Fibroblast of villous mesenchyme (primary cell): ENCODE data around the gene RRAGD. TPM values are rescaled to one million over a fixed set of nuclear protein-coding genes. Genes with fewer than 3 reads are reported as not detected.

Experiments used
- DNase-seq: peaks from one replicate; pipeline ENCODE4 v3.0.0-alpha.2; 2010; ENCODE audit warnings: low read depth
- H3K4me3 ChIP-seq: 2 replicates; pipeline ENCODE4 v1.5.1; 2011; ENCODE audit warnings: low read depth, mild to moderate bottlenecking, low read length
- total RNA-seq: library from RNA; depleted of rRNA; stranded (reverse); fragments of >200 nt; gene quantifications from 2 replicates; pipeline ENCODE4 v1.2.3, GENCODE V29; 2012
- TF ChIP-seq, protein P1 (sequence below): IDR thresholded peaks from 2 replicates; pipeline ENCODE4 v1.5.1; 2012; ENCODE audit warnings: low read depth, mild to moderate bottlenecking, low read length; ENCODE audit not compliant: insufficient read depth

The RRAGD gene
- total RNA-seq, 1 donor: under 0.01 TPM

DNA sequence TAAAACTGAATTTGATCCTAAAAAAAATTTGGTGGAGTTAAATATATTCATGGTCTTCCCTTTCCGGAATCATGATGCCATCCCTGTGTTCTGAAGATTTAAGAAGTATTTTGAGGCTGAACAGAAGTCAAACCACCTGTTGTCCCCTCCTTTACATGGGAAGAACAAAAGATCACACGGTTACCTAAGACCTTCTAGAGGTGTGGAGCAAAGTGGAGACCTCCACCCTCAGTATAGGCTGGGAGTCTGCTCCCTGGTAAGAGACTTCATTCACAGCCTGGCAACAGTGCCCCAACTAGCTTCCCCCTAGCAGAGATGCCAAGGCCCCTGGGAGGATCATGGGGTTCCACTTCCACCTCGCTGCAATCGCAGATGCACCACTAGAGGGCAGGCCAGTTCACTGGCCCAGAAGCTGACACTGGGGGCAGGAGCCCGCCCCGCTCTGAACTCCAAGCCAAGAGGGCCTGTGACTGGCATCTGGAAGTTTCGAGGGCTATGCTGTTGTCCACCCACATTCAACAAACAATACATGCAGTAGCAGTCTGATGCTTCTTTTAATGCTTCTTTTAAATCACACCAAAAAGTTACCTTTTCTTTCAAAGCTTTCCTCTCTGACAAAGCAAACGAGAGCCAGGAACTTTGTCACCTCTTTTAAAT, 40.1 kb downstream of the RRAGD start:
- no peak overlapping the region for H3K4me3 ChIP-seq
- TF ChIP-seq, protein P1, sequence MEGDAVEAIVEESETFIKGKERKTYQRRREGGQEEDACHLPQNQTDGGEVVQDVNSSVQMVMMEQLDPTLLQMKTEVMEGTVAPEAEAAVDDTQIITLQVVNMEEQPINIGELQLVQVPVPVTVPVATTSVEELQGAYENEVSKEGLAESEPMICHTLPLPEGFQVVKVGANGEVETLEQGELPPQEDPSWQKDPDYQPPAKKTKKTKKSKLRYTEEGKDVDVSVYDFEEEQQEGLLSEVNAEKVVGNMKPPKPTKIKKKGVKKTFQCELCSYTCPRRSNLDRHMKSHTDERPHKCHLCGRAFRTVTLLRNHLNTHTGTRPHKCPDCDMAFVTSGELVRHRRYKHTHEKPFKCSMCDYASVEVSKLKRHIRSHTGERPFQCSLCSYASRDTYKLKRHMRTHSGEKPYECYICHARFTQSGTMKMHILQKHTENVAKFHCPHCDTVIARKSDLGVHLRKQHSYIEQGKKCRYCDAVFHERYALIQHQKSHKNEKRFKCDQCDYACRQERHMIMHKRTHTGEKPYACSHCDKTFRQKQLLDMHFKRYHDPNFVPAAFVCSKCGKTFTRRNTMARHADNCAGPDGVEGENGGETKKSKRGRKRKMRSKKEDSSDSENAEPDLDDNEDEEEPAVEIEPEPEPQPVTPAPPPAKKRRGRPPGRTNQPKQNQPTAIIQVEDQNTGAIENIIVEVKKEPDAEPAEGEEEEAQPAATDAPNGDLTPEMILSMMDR: peak; percentile 98
- peak; percentile 38 for DNase-seq

DNA sequence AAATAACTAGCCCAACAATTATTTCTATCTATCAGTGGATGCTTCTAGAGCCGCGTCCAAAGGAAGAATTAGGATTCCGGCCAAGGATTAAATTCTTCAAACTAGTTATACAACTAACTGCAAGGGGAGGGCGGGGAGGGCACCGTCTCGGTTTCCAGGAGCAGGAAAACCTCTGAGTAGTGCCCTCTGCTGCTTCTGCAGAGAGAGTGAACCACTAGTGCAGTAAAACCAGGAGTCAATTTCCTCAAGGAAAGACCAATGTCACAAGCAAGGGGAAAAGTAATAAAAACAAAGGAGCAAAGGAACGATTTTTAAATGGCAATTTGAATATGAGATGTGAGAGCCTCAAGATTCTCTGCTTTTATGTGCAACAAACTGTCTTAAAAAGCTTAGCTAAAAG, 43.1 kb downstream of the RRAGD start:
- no peak overlapping the region for H3K4me3 ChIP-seq
- TF ChIP-seq, protein P1: peak; percentile 51
- DNase-seq: peak; percentile 44

DNA sequence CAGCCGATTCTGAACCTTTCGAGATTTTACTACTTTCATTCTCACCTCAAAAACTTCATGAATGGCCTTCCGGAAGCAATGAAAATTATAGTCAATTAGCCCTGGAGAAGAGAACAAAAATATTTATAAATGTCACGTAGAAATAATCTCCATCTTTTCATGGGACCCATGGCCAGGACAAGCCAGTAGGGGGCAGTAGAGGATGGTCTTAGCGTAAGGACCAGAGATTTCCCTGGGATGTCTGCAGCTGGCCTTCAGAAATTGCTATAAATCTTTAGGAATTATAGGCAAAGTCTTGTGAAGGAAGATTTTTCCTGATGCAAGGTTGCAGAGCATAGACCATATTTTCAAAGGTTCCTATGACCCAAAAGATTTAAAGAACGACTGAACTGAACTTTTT, 44.0 kb downstream of the RRAGD start:
- DNase-seq: peak; percentile 61
- no peak overlapping the region for H3K4me3 ChIP-seq
- TF ChIP-seq, protein P1: peak; percentile 90

DNA sequence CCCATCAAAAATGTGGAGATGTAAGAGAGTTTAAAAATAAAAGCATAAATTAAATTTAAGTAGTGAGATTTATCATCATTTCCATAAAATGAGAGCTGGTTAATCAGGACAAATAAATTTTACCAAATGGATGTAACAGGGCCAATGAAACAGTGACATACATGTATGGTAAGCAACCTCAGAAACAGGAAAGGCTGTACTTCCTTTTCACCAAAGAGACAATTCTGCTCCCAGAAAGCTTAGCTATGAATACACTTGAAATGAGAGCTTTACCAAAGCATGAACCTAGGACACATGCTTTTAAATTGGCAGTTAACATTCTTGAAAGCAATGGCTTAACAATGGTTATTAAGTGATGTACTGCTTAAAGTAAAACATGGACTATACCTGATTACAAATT, 47.5 kb downstream of the RRAGD start:
- no peak overlapping the region for H3K4me3 ChIP-seq
- TF ChIP-seq, protein P1: no peak
- no peak for DNase-seq

DNA sequence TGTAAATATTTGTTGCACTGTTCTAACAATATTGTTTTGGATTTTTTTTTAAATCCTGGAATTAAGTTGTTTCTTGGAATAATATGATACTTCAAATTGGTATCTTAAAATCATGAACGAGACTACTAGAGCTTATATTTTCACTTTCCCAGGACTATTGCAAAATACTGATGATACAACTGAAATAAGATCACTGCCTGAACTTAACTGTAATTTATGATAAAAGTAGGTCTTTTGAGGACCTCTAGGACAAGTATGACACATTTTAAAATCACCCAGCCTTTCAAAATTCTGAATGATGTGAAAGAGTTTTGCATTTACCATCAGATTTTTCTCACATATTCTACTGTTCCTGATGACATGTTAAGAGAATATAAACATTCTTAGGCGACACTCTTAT, 50.9 kb downstream of the RRAGD start:
- no peak overlapping the region for H3K4me3 ChIP-seq
- TF ChIP-seq, protein P1: no peak
- no peak for DNase-seq

DNA sequence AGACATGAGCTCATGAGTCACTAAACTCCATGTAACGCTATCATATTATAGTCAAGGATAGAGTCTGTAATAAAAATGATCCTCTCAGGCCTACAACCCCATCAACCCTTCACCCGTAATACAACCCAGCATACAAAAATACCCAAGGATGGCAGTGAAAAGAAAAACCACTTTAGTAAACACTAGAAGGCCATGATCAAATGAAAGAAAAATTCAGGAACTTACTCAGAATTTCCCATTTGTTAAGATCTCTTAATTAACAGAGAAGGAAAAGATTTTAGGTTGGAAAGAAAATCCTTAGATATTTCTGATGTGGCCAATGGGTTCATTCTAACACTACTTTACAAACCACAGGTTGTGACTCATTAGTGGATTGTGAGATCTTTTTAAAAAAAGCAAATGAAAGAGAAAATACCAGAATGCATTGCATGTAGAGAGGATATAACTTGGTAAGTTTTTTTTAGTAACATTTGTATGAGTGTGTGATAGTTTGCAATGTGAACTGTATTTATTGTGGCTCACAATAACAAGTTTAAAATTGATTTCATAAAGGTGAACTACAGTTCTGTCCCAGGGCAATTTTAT, 51.6 kb downstream of the RRAGD start:
- TF ChIP-seq, protein P1: no peak
- no peak overlapping the region for H3K4me3 ChIP-seq
- no peak for DNase-seq
